A673 (cell line): ENCODE results near the gene CAD. TPM values are rescaled to one million over a fixed set of nuclear protein-coding genes. Genes with fewer than 3 reads are reported as not detected.

ENCODE experiments used
- BruUV-seq: library from RNA; stranded (reverse); fragments of 400-500 nt; replicated peaks from 2 replicates; lab custom pipeline; 2021; lab: Mats Ljungman, UMichigan
- CTCF ChIA-PET: fragments of 300-600 bp; sonication (Branson Sonifier 250); formaldehyde crosslinking; loops from one replicate; lab custom pipeline; 2022; ENCODE audit warnings: antibody characterized with exemption; lab: Charles Lee
- POLR2A ChIA-PET: fragments of 300-600 bp; sonication (Branson Sonifier 250); formaldehyde crosslinking; loops from one replicate; lab custom pipeline; 2022; ENCODE audit warnings: antibody characterized with exemption; ENCODE audit not compliant: low non-redundant PET; lab: Charles Lee
- DNase-seq: peaks from one replicate; pipeline ENCODE4 v3.0.0-alpha.2; 2015; ENCODE audit warnings: low spot score
- H3K27ac ChIP-seq: fragments of 200-600 bp; sonication (generic); 2 replicates; pipeline ENCODE4 v1.5.1; 2016; ENCODE audit warnings: mixed run types, low read depth, mild to moderate bottlenecking, mixed read lengths, antibody characterized with exemption, low read length; ENCODE audit not compliant: poor library complexity, severe bottlenecking
- H3K27me3 ChIP-seq: fragments of 200-600 bp; sonication (generic); replicated peaks from 2 replicates; pipeline ENCODE4 v1.6.1; 2017; ENCODE audit warnings: mixed run types, low read depth, mild to moderate bottlenecking, mixed read lengths, antibody characterized with exemption, low read length; ENCODE audit not compliant: insufficient read depth, poor library complexity
- H3K36me3 ChIP-seq: fragments of 200-600 bp; sonication (generic); 2 replicates; pipeline ENCODE4 v1.6.1; 2016; ENCODE audit warnings: mixed run types, mild to moderate bottlenecking, mixed read lengths, antibody characterized with exemption, low read length; ENCODE audit not compliant: insufficient read depth, poor library complexity, severe bottlenecking
- H3K4me1 ChIP-seq: fragments of 200-600 bp; sonication (generic); 2 replicates; pipeline ENCODE4 v1.6.1; 2017; ENCODE audit warnings: mixed run types, mild to moderate bottlenecking, mixed read lengths, antibody characterized with exemption, low read length; ENCODE audit not compliant: insufficient read depth, poor library complexity, severe bottlenecking
- H3K4me3 ChIP-seq: fragments of 200-600 bp; sonication (generic); 2 replicates; pipeline ENCODE4 v1.5.1; 2016; ENCODE audit warnings: low read depth, mixed run types, mild to moderate bottlenecking, mixed read lengths, low read length; ENCODE audit not compliant: poor library complexity, severe bottlenecking
- H3K9me3 ChIP-seq: fragments of 200-600 bp; sonication (generic); 2 replicates; pipeline ENCODE4 v1.6.1; 2016; ENCODE audit warnings: mixed run types, low read depth, mild to moderate bottlenecking, mixed read lengths, antibody characterized with exemption, low read length; ENCODE audit not compliant: poor library complexity, severe bottlenecking
- CTCF ChIP-seq: fragments of 300-800, 200-600 bp; sonication (generic); conservative IDR thresholded peaks from 2 replicates; pipeline ENCODE4 v1.5.1; 2017; ENCODE audit warnings: low read depth, mild to moderate bottlenecking, antibody characterized with exemption, low read length, moderate library complexity, mixed read lengths
- EZH2 ChIP-seq: fragments of 200-600 bp; sonication (generic); IDR thresholded peaks from 2 replicates; pipeline ENCODE4 v1.6.1; 2017; ENCODE audit warnings: borderline replicate concordance, low read depth, mild to moderate bottlenecking, mixed read lengths, antibody characterized with exemption, low read length; ENCODE audit not compliant: poor library complexity, severe bottlenecking
- intact Hi-C: fragments of 100-400 bp; cut with micrococcal nuclease; formaldehyde crosslinking; loops from one replicate; pipeline ENCODE4 v1.10.0; 2022; ENCODE audit not compliant: unreplicated experiment
- total RNA-seq: library from RNA; stranded (reverse); gene quantifications from 2 replicates; pipeline ENCODE4 v1.2.3, GENCODE V29; 2021

Gene CAD
- total RNA-seq, 1 experiment from 2014 or later, result 194 TPM

- POLR2A ChIA-PET, result no interaction called here
- Histone ChIP-seq H3K27me3 (no peaks in the 10 kb centered on the region), H3K4me3 (no peak overlapping the region), H3K4me1 (peaks cover 19% of the 10 kb centered on the region), H3K9me3 (no peaks in the 10 kb centered on the region), H3K36me3 (peaks cover 95% of the 10 kb centered on the region), H3K27ac (peak overlapping the region; percentile 30)
- TF ChIP-seq CTCF (no peak), EZH2 (no peak)
- DNase-seq, result no peak
- BruUV-seq, result no TSS peak
- intact Hi-C loops, result no loop called here
- CTCF ChIA-PET, result no interaction called here
Observed at GRCh38 chr2:27225526-27225925, 8.4 kb downstream of the CAD start.

DNA sequence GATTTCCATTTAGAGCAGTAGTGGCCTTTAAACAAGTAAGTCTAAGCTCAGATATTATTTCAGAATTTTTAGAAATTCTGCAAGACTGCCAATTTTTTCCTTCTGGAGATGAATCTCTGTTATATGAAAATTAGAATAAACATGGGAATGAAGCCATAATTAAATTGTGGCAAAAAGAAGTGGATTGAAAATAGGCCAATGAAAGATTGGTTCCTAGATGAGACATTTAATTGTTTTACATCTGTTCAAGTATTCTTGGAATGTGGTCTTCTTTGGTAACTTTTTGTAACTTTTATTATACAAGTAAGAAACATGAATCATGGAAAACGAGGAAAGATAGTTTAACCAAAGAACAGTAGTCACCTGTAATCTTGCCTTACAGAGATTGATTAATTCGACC is 10.3 kb downstream of the CAD start:
- H3K4me3 ChIP-seq, result no peak overlapping the region
- intact Hi-C loops, result no loop called here
- peaks cover 98% of the 10 kb centered on the region for H3K36me3 ChIP-seq
- no peaks in the 10 kb centered on the region for H3K9me3 ChIP-seq
- no peaks in the 10 kb centered on the region for H3K4me1 ChIP-seq
- DNase-seq, result no peak
- no TSS peak for BruUV-seq
- CTCF ChIA-PET, result no interaction called here
- peak overlapping the region; percentile 29 for H3K27ac ChIP-seq
- POLR2A ChIA-PET, result no interaction called here
- no peaks in the 10 kb centered on the region for H3K27me3 ChIP-seq
- no peak for TF ChIP-seq EZH2
- TF ChIP-seq CTCF, result no peak

DNA sequence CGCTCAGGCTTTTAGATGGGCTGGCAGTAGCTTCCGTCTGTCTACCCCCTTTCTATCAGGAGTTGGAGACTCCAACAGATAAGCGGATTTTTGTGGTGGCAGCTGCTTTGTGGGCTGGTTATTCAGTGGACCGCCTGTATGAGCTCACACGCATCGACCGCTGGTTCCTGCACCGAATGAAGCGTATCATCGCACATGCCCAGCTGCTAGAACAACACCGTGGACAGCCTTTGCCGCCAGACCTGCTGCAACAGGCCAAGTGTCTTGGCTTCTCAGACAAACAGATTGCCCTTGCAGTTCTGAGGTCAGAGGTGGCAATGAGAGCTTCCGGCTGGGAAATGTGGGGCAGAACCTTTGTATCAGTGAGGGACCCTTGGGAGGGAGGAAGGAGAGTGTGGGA is 14.8 kb downstream of the CAD start:
- ChIA-PET CTCF (no interaction called here), POLR2A (no interaction called here)
- TF ChIP-seq EZH2, result no peak
- TF ChIP-seq CTCF, result no peak
- H3K4me1 ChIP-seq, result no peaks in the 10 kb centered on the region
- no TSS peak for BruUV-seq
- intact Hi-C loops, result no loop called here
- H3K9me3 ChIP-seq, result no peaks in the 10 kb centered on the region
- no peak overlapping the region for H3K4me3 ChIP-seq
- H3K27me3 ChIP-seq, result no peaks in the 10 kb centered on the region
- H3K36me3 ChIP-seq, result peaks cover 99% of the 10 kb centered on the region
- no peak for DNase-seq
- no peak overlapping the region for H3K27ac ChIP-seq
